HG03135 (cell line): ENCODE measurements around the gene HCK.
A peak's percentile ranks its signal among the peaks of the same experiment; 100 is the strongest.

ENCODE experiments used
- ATAC-seq: cut with Tn5 transposase; IDR thresholded peaks from one replicate; pipeline ENCODE4 v1.9.1; 2021; ENCODE audit warnings: mild to moderate bottlenecking, moderate library complexity; ENCODE audit not compliant: unreplicated experiment

Gene HCK

DNA sequence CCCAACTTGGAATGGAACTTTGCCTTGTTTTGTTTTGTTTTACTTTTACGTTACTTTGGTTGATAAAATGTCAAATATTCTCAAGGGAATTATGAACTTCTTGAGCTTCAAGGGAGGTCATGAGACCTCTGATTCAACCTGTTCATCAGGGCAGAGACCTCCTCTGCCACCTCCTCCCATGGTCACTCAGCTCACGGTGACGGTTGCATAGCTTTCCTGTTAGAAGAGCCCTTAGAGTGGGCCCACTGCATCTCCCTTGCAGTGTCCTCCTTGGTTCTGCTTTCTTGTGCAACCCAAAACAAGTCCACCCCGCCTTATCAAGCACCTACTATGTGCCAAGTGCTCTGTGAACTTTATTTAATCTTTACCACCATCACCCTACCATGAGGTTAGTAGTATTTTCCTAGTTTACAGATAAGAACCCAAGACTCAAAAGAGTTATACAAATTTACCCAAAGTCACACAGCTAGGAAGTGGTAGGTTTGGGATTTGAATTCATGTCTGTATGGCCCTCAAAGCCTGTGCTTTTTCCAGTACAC is 72.9 kb downstream of the HCK start:
- no peak for ATAC-seq

DNA sequence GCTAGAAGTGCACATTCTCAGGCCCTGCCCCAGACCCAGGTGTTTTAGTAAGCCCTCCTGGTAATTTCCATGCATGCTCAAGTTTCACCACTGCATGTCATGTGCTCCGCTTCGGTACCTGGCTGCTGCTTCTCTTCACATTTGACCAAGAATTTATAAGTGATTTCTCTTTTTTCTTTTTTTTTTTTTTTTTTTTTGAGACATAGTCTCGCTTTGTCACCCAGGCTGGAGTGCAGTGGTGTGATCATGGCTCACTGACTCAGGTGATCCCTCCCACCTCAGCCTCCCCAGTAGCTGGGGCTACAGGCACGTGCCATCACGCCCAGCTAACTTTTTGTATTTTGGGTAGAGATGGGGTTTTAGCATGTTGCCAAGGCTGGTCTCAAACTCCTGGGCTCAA is 73.5 kb downstream of the HCK start:
- ATAC-seq = no peak

DNA sequence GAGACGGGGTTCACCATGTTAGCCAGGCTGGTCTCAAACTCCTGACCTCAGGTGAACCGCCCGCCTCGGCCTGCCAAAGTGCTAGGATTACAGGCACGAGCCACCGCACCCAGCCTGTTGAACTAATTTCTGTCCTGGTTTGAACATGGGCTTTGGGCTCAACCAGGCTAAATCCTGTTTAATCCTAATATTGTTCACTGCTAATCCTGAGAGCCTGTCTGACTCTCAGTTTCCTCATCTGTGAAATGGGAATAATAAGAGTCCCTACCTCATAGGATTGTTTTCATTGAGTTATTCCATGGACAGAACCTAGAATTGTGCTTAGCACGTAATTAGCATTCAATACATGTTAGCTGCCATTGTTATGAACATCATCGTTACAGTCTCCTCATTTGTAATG is 74.9 kb downstream of the HCK start:
- ATAC-seq = no peak

DNA sequence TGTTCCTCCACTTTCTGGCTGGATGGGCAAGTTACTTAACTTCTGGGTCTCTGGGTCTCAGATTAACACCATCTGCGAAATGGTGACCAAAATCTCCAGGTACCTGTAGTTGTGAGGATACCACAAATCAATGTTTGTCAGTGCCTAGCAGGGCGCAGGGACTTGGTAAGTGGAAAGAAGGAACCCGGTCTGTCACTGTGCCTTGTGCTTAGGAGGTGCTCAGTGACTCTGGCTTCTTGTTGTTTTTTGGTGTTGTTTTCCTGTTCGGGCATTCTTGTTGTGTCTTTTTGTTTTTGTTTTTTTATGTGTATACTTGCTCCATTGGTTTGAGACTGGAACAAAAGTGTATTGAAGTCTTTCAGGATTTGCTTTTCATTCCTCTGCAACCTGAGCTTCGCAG is 75.3 kb downstream of the HCK start:
- ATAC-seq = no peak

DNA sequence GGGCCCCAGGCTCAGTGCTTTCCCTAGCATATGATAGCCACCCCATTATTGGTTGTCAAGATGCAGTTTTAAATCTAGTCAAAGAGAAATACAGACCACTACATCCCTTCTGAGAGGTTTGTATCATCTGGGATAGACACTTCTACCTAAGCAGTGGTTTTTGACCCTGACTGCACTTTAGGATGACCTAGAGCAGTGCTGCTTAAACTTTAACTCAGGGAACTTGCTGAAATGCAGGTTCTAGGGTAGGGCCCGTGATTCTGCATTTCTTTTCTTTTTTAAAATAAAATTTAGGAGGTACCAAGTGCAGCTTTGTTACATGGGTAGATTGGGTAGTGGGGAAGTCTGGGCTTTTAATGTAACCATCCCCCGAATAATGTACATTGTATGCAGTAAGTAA is 76.1 kb downstream of the HCK start:
- no peak for ATAC-seq

DNA sequence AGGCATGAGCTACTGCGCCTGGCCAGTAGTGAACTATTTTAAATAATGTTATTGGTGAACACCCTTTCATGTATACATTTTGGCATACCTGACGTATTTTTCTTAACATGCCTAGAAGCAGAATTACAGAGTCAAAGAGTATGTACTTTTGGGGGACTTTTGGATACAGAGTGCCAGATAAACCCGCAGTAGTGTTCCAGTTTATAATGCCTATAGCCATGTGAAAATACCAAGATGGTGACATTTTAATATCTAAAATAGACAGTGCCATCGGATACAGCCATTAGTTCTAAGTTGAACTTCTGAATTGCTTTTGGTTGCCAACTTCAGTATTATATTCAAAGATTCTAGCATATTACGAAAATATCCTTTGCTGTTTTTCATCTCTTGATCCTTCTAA is 77.8 kb downstream of the HCK start:
- no peak for ATAC-seq

DNA sequence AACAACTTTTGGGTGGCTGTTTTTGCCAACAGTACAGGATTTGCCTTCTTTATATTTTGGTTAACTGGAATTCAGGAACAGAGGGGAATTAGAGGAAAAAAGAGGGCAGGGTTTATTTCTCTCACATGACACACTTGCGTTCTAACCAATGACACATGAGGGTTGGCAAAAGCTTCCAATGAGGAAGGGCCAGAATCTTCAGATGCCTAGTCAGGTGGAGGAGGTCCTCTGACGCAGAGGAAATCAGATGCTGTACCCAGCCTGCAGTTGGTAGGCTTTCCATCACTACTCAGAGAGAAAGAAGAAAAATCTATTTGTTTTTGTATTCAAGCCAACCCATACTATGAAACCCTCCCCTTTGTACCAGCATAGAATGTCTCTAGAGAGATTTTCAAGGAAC is 78.3 kb downstream of the HCK start:
- ATAC-seq = no peak

DNA sequence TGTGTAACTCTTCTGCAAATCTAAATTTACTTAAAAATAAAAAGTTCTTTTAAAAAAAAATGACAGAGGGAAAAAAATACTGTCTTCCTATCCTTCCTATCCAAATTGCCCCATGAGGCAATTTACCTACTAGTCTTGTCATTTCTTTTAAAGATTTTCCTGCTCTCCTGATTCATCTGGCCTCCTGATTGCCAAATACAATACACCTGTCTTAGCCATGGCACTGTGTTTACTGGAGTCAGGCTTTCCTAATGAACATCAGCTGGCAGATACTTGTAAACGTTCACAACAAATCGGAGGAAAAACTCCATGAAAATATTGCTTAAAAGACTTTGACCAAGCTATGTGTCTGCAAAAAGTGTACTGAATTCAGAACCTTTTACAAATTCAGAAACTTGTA is 78.9 kb downstream of the HCK start:
- ATAC-seq = no peak

DNA sequence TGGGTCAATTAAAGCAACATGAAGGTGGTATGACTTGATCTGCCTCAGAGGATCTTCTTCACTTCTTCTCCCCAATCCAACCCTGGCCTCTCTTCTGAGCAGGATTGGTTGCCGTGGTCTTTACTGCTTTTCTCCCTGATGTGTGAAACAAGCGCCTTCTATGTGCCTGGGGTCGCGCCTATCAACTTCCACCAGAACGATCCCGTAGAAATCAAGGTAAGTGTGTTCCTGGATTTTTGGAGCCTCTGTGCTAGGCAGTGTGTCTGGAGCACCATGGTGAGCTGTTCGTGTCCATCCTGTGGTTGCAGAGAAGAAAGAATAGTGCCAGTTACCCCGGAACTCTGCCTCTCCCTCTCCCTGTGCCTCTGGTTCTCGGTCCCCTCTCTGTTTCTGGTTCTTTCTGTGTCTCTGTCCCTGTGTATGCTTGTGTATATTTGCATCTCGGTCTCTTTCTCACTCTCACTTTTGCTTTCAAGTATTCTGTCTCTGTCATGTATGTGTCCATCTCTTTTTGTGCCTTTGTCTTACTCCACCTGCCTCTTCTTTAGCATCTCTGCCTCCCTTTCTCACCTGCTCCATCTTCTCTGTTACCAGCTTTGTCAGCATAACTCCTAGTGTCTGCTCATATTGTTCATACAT is 81.0 kb downstream of the HCK start:
- ATAC-seq = peak; percentile 82

DNA sequence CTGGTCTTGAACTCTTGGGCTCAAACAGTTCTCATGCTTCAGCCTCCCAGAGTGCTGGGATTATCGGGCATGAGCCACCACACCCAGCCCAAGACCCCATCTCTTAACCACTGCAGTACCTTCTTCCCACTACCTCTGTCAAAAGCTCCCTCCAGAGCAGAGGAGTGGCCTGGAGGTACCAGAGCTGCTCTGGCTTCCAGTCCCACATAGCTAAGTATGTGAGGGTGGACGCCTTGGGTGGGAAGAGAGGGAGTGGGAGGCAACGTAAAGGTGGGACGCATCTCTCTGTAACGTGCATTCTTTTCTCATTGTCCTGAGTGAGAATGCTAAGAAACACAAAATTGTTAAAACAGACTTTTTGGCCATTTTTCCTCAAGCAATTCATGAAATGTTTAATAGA is 82.0 kb downstream of the HCK start:
- no peak for ATAC-seq

DNA sequence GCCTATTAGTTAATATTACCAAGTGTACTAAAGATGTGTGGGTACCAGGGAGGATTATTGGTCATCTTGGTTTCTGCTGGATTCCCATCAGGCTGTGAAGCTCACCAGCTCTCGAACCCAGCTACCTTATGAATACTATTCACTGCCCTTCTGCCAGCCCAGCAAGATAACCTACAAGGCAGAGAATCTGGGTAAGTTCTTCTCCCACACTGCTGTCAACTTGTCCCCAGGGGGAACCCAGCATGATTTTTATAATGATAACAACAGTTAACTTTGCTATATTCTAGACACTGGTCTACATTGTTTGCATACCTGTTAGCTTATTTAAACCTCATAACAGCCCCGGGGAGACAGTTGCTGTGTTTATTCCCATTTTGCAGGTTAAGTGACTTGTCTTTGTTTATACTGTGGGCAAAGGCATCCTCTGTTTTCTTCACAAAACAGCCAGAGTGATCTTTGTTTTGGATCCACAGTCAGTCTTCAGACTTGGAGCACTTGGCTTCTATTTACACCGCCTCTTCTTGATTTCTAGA is 84.0 kb downstream of the HCK start:
- no peak for ATAC-seq

DNA sequence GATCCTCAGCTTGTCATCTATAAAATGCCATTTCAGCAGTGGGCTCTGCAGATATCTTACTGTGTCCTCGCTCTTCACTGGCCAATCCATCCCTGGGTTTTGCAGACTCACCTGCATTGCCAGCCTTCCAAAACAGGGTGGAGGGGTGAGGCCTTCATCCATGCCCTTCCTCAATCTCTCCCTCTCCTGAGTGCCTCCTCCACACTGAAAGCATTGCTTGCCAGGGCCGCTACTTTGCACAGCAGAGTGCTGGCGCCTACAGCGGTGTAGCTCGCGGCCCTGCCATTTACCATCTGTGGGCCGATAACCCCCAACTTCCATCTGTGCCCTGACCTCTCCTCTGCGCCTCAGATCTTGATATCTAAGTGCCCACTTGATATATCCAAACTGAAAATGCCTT is 86.9 kb downstream of the HCK start:
- no peak for ATAC-seq

DNA sequence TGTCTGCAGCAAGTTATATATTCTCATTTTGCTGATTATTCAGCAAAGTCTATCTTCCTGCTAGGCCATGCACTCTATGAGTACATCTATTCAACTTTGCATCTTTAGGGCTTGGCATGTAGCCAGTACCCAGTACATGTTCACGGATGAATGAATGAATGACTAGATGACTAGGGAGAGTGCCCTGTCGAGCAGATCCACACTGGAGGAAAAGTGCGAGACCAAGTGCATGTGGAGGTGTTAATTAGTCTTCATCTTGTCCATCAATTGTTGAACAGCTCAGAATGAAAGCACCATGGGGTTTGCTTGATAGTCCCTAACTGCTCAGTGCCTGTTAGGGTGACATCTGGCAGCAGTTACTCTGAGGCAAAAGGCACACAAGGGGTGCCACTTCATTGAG is 87.9 kb downstream of the HCK start:
- ATAC-seq = no peak

DNA sequence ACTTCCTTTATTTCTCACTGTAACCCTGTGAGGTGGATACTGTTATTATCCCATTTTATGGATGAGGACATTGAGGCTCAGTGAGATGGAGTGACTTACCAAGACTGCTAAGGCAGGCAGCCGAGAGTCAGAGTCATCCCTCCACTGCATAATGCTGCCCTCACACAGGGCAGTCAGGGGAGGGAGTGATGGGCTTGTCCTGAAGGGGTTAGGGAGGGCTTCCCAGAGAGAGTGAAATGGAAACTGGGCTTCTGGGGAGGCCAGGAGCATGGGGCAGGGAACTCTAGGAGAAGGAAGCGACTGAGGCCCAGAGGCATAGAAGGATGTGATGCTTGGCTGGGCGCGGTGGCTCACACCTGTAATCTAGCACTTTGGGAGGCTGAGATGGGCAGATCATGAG is 88.6 kb downstream of the HCK start:
- no peak for ATAC-seq

DNA sequence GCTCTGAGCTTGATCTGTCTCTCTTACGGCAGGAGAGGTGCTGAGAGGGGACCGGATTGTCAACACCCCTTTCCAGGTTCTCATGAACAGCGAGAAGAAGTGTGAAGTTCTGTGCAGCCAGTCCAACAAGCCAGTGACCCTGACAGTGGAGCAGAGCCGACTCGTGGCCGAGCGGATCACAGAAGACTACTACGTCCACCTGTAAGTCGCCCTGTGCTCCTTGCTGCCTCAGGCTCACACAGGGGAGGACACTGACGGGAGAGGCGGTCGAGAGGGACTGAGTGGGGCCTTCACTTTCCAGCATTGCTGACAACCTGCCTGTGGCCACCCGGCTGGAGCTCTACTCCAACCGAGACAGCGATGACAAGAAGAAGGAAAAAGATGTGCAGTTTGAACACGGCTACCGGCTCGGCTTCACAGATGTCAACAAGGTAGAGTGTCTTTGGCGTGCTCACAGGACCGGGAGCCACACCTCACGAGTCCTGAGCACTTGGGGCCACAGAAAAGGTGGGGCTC is 89.5 kb downstream of the HCK start:
- no peak for ATAC-seq

DNA sequence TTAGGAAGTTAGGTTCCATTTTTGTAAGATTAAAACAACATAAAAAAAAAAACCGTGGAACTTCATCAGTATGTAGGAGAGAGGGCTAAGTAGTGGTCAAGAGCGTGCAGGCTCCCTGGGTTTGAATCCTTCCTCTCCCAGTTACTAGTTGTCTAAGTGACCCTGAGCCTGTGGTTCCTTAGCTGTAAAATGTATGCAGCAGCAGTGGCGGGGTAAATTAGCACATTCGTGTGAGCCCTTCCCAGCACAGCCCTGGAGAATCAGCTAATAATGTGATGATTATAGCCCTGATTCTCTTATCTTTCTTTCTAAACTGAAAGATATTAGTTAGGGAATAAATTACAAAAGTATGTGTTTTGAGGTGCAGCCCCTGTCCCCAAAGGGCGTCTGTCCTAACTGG is 90.0 kb downstream of the HCK start:
- no peak for ATAC-seq

DNA sequence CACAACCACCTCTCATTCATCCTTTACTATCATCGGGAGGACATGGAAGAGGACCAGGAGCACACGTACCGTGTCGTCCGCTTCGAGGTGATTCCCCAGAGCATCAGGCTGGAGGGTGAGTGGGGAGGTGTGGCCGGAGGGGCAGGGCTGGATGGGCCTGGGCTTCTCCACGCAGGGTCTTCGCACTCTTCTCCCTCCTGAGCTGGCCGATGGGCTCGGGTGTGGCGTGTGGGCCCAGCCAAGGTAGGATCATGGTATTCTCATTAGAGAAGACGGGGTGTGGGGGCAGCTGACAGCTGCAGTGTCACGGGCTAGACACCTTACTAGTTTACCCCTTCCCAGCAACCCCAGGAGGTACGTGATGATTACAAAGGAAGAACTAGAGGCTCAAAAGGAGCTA is 90.9 kb downstream of the HCK start:
- no peak for ATAC-seq

DNA sequence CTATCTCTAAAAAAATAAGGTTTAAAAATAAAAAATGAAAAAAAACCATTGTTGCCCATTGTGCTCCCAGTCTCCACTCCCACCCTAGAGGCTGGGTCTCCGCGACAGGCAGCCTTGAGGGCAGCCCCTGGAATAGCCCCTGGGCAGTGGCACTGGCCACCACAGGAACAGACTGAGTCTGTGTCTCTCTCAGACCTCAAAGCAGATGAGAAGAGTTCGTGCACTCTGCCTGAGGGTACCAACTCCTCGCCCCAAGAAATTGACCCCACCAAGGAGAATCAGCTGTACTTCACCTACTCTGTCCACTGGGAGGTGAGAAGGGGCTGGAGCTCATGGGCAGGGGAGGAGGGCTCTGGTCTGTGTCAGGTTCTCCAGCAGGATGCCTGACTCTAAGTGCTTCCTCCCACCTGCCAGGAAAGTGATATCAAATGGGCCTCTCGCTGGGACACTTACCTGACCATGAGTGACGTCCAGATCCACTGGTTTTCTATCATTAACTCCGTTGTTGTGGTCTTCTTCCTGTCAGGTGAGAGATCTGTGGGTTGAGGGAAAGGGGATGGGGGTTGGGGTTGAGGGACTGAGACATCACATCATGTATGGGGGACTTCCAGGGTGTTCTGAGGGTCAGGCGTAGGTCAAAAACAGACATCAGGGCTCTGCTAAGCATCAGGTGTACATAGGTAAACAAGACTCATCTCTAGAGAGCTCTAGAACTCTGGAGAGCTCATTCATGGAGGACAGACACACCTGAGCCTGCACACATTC is 93.0 kb downstream of the HCK start:
- ATAC-seq = no peak

DNA sequence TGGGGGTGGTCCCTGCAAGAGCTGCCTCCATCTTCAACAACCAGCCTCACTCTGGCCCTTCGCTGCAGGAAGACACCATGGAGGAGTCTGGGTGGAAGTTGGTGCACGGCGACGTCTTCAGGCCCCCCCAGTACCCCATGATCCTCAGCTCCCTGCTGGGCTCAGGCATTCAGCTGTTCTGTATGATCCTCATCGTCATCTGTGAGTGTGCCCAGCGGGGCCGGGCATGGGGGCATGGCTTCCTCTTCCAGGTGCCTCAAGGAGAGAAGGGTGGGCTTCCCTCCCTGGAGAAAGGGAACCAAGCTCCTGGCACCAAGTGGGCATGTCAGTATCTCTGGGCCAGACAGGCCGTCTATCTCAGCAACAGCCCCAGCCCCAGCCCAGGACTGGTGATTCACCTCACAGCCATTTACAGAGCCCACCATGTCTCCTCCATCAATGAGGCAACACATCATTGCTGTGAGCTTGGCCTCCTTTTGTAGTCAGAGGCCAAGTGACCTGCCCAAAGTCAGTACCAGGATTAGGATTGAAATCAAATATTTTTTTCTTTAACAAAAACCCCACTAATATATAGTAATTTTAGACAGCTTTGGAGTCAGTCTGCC is 97.6 kb downstream of the HCK start:
- ATAC-seq = no peak

DNA sequence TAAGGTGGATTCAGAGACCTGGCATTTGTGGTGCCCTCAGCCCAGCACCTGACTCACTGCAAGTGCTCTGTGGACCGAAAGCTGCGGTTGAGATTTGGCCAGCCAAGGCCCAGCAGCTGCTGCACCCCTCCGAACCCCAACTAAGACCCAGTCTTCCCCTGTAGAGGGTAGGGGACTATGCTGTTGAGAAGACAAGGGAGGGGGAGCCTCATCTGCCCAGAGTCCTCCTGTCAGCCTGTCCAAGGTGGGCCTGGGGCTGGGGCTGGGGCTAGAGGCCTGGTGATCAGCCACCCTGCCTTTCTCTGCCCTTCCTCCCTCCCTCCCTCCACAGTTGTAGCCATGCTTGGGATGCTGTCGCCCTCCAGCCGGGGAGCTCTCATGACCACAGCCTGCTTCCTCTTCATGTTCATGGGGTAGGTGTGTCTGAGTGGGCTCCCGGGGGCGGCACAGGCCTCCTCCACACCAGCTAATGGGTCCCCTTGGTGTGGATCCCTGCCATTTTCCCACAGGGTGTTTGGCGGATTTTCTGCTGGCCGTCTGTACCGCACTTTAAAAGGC is 98.3 kb downstream of the HCK start:
- ATAC-seq = no peak
